ENCODE data around the gene TYW3. TPM values are rescaled to one million over a fixed set of nuclear protein-coding genes. Genes with fewer than 3 reads are reported as not detected.
"Not testable (repeated sequence)": the region's sequence is repeated elsewhere in the genome, so short reads cannot be mapped to it uniquely, and the experiment has no call there.

TYW3 gene
- total and polyA plus RNA-seq, 3 donors from 2014 or later, result 12.7 to 15.4 (median 15.4) TPM

GRCh38 chr1:74726063-74726462, 6.9 kb upstream of the TYW3 start:
- H3K27ac ChIP-seq, result no peak overlapping the region
- H3K36me3 ChIP-seq (ENCODE audit: low read depth, missing control alignments), result no peaks in the 10 kb centered on the region
- H3K4me3 ChIP-seq, result no peak overlapping the region
- no peak for DNase-seq
- H3K9me3 ChIP-seq, result no peaks in the 10 kb centered on the region
- intact Hi-C loops (cut with DNase I; ENCODE audit: low total_unique reads), result no loop called here
- 100% methylated on average over 1 of the region's 1 CpG; no CpG with 5 or more reads in 1 of the 2 donors for WGBS, 2 donors
- no peaks in the 10 kb centered on the region for H3K4me1 ChIP-seq
- no peaks in the 10 kb centered on the region for H3K27me3 ChIP-seq
- TF ChIP-seq CTCF (IDR thresholded peaks at IDR 0.05), result no peak

GRCh38 chr1:74728736-74729135, 4.2 kb upstream of the TYW3 start:
- intact Hi-C loops (cut with DNase I; ENCODE audit: low total_unique reads), result no loop called here
- 71 to 91% methylated on average over 3 of the region's 3 CpGs for WGBS, 2 donors
- Histone ChIP-seq H3K27me3 (no peaks in the 10 kb centered on the region), H3K4me1 (no peaks in the 10 kb centered on the region), H3K36me3 (ENCODE audit: low read depth, missing control alignments) (no peaks in the 10 kb centered on the region), H3K4me3 (no peak overlapping the region), H3K9me3 (no peaks in the 10 kb centered on the region), H3K27ac (no peak overlapping the region)
- no peak for DNase-seq
- TF ChIP-seq CTCF (IDR thresholded peaks at IDR 0.05), result no peak
- TF ChIP-seq POLR2A (IDR thresholded peaks at IDR 0.05), result no peak

DNA sequence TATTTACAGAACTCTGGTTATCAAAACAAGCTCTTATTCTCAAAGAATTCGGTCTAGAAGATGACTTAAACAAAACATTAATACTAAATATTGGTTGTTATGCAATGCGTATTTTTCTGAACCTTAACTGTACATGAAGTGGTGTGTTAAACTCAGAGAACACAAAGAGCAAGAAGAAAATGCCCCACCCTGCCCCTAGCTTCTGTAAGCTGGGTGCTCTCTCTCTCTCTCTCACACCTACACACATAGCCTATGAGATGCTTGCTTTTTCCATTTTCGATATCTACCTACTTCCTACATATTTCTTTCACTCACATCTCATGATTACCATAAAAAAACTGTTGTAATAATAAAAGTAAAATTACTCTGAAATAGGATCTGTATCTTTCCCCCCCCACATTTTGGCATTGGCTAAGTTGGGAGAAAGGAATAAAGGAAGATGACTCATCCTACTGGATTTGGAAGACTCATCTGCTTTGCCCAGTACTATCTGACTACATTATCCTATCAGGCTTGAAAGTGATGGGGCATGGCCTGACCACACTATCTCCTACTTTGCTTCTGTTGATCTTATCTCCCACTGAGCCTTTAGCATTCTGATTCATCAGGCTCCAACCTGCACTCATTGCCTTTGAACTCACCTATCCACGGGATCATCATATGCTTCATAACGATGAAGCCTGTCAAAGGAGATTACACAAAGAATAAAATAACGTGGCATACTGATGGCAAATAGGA, 3.0 kb upstream of the TYW3 start:
- intact Hi-C loops (cut with DNase I; ENCODE audit: low total_unique reads), result no loop called here
- no peak for DNase-seq

GRCh38 chr1:74731399-74732052, 1.4 kb upstream of the TYW3 start:
- Histone ChIP-seq H3K27ac (peak overlapping the region in 1 of 2 donors; percentile 38), H3K36me3 (ENCODE audit: low read depth, missing control alignments) (no peaks in the 10 kb centered on the region), H3K4me1 (peaks cover 8% of the 10 kb centered on the region), H3K4me3 (peak overlapping the region in 1 of 2 donors; percentile 77), H3K27me3 (no peaks in the 10 kb centered on the region), H3K9me3 (no peaks in the 10 kb centered on the region)
- 40 to 44% methylated on average over 11 of the region's 11 CpGs for WGBS, 2 donors
- TF ChIP-seq CTCF (IDR thresholded peaks at IDR 0.05) (no peak), POLR2A (IDR thresholded peaks at IDR 0.05) (no peak)
- DNase-seq, result no peak
- intact Hi-C loops (cut with DNase I; ENCODE audit: low total_unique reads), result no loop called here

More for the DNA sequence above, 3.0 kb upstream of the TYW3 start:
- WGBS, 2 donors, result 84 to 94% methylated on average over 6 of the region's 6 CpGs
- H3K4me3 ChIP-seq, result no peak overlapping the region
- no peaks in the 10 kb centered on the region for H3K9me3 ChIP-seq
- H3K36me3 ChIP-seq (ENCODE audit: low read depth, missing control alignments), result no peaks in the 10 kb centered on the region
- H3K4me1 ChIP-seq, result peaks cover 8% of the 10 kb centered on the region
- H3K27me3 ChIP-seq, result no peaks in the 10 kb centered on the region
- no peak overlapping the region for H3K27ac ChIP-seq
- TF ChIP-seq CTCF (IDR thresholded peaks at IDR 0.05), result no peak
- no peak for TF ChIP-seq POLR2A (IDR thresholded peaks at IDR 0.05)

- H3K9me3 ChIP-seq; H3K4me1 ChIP-seq; intact Hi-C loops (cut with DNase I; ENCODE audit: low total_unique reads); H3K36me3 ChIP-seq (ENCODE audit: low read depth, missing control alignments); H3K27me3 ChIP-seq: not testable (repeated sequence)
- Histone ChIP-seq H3K27ac (peak overlapping the region; percentile 84 to 88), H3K4me3 (peak overlapping the region; percentile 65 to 77)
- DNase-seq, result peak; percentile 18
- 14 to 16% methylated on average over 9 to 17 of the region's 17 CpGs for WGBS, 2 donors
Observed at GRCh38 chr1:74732071-74732946, 643 bp upstream of the TYW3 start.
